Keratinocyte (primary cell): ENCODE measurements around the gene STXBP2.

Source experiments
- CTCF ChIP-seq, 3 experiments: IDR thresholded peaks in 1 of 3; conservative IDR thresholded peaks in 1 of 3; optimal IDR thresholded peaks in 1 of 3; 2 replicates in 2 of 3; 3 replicates in 1 of 3; pipeline versions ENCODE3 to v1.5.1; 2011; ENCODE audit warnings: low read length in 3 of 3, mild to moderate bottlenecking in 3 of 3, moderate library complexity in 2 of 3, control low read depth in 1 of 3, inconsistent platforms in 1 of 3; ENCODE audit not compliant: insufficient read depth in 2 of 3; ENCODE audit errors: extremely low read depth in 1 of 3
- EZH2 ChIP-seq: IDR thresholded peaks from one replicate; pipeline ENCODE4 v1.6.1; 2012; ENCODE audit warnings: inconsistent platforms, mild to moderate bottlenecking, low read length, moderate library complexity

- TF ChIP-seq EZH2 = no peak
- TF ChIP-seq CTCF (optimal IDR thresholded peaks at IDR 0.05 in 1 of 3, IDR thresholded peaks at IDR 0.05 in 1 of 3, conservative IDR thresholded peaks at IDR 0.05 in 1 of 3; ENCODE audit: extremely low read depth in 1 of 3, insufficient read depth in 2 of 3, low read length in 3 of 3) = no peak
Measured at GRCh38 chr19:7694499-7694898, 57.6 kb downstream of the STXBP2 start.
